HG03045 (cell line): Measurements from ENCODE around the gene ARMC7.
A peak's percentile ranks its signal among the peaks of the same experiment; 100 is the strongest.

Experiments used
- ATAC-seq: cut with Tn5 transposase; IDR thresholded peaks from one replicate; pipeline ENCODE4 v1.9.1; 2021; ENCODE audit warnings: mild to moderate bottlenecking, moderate library complexity; ENCODE audit not compliant: unreplicated experiment

Gene ARMC7

GRCh38 chr17:75077496-75078283, 32.1 kb upstream of the ARMC7 start:
- peak; percentile 46 for ATAC-seq

- ATAC-seq, result peak; percentile 33
These were observed 31.3 kb upstream of the ARMC7 start for GRCh38 chr17:75078284-75079022.

GRCh38 chr17:75079023-75079373, 30.8 kb upstream of the ARMC7 start:
- ATAC-seq, result no peak

GRCh38 chr17:75081611-75082540, 27.9 kb upstream of the ARMC7 start:
- ATAC-seq, result no peak

- ATAC-seq, result no peak
These were observed 27.1 kb upstream of the ARMC7 start for GRCh38 chr17:75082683-75083082.

- no peak for ATAC-seq
These were observed 25.6 kb upstream of the ARMC7 start for GRCh38 chr17:75084039-75084660.

GRCh38 chr17:75086496-75087181, 23.1 kb upstream of the ARMC7 start:
- ATAC-seq, result no peak

GRCh38 chr17:75087182-75087557, 22.6 kb upstream of the ARMC7 start:
- peak; percentile 4 for ATAC-seq

- ATAC-seq, result peak; percentile 54
These were observed 22.0 kb upstream of the ARMC7 start, which contains the start of gene SLC16A5 for GRCh38 chr17:75087558-75088453. SLC16A5 (plus strand) TSS chr17:75087954; CDS start chr17:75093637, 5,683 bp downstream.

GRCh38 chr17:75088465-75089417, 21.0 kb upstream of the ARMC7 start:
- ATAC-seq, result peak; percentile 7

- no peak for ATAC-seq
These were observed 18.6 kb upstream of the ARMC7 start for GRCh38 chr17:75090871-75091854.

GRCh38 chr17:75091855-75092327, 17.9 kb upstream of the ARMC7 start:
- ATAC-seq, result no peak

GRCh38 chr17:75093548-75094158, 16.1 kb upstream of the ARMC7 start:
- no peak for ATAC-seq

GRCh38 chr17:75094871-75095399, 14.8 kb upstream of the ARMC7 start:
- ATAC-seq, result no peak

- ATAC-seq, result no peak
These were observed 13.6 kb upstream of the ARMC7 start for GRCh38 chr17:75096082-75096625.

GRCh38 chr17:75097865-75098264, 11.9 kb upstream of the ARMC7 start:
- ATAC-seq, result no peak
